Heart right ventricle (tissue), 16 donors: ENCODE results near the gene TOMT. TPM values are rescaled to one million over a fixed set of nuclear protein-coding genes. Genes with fewer than 3 reads are reported as not detected.

ENCODE experiments used
- ATAC-seq, 8 donors: fragments of 200-7000 bp; cut with Tn5 transposase; one replicate each; pipeline ENCODE4 v1.9.1; 2020; ENCODE audit warnings: mild to moderate bottlenecking in 8 of 8, moderate library complexity in 8 of 8, moderate number of reproducible peaks in 1 of 8
- DNase-seq, 2 donors: peaks; one replicate each; pipeline ENCODE4 v3.0.0-alpha.2; 2020
- H3K27ac ChIP-seq, 10 donors: fragments of 200-600 bp; sonication (generic) in 2 of 10; one replicate each; pipeline versions ENCODE4 v1.5.0 to v1.8.0; 2020 to 2022; ENCODE audit warnings: mild to moderate bottlenecking in 3 of 10
- H3K27me3 ChIP-seq, 7 donors: fragments of 200-600 bp; one replicate each; pipeline ENCODE4 v1.8.0; 2021 to 2022; ENCODE audit warnings: mild to moderate bottlenecking in 2 of 7
- H3K36me3 ChIP-seq, 9 donors: fragments of 200-600 bp; sonication (generic) in 1 of 9; one replicate each; pipeline versions ENCODE4 v1.5.0 to v1.8.0; 2020 to 2022; ENCODE audit warnings: mild to moderate bottlenecking in 2 of 9
- H3K4me1 ChIP-seq, 9 donors: fragments of 200-600 bp; sonication (generic) in 1 of 9; one replicate each; pipeline versions ENCODE4 v1.5.0 to v1.8.0; 2020 to 2022; ENCODE audit warnings: mild to moderate bottlenecking in 4 of 9
- H3K4me3 ChIP-seq, 10 donors: fragments of 200-600 bp; sonication (generic) in 2 of 10; one replicate each; pipeline versions ENCODE4 v1.5.0 to v1.8.0; 2020 to 2022; ENCODE audit warnings: mild to moderate bottlenecking in 7 of 10, moderate library complexity in 2 of 10
- H3K9me3 ChIP-seq, 11 donors: fragments of 200-600 bp in 10 of 11; sonication (generic) in 2 of 11; one replicate each; pipeline versions ENCODE4 v1.5.0 to v1.8.0; 2013 to 2022; ENCODE audit warnings: mild to moderate bottlenecking in 2 of 11, control low read depth in 1 of 11, moderate library complexity in 1 of 11
- CTCF ChIP-seq, 9 donors: fragments of 200-600 bp; sonication (generic) in 2 of 9; IDR thresholded peaks; one replicate each; pipeline versions ENCODE4 v1.5.0 to v1.8.0; 2021 to 2022; ENCODE audit warnings: antibody characterized with exemption in 9 of 9, mild to moderate bottlenecking in 5 of 9, moderate library complexity in 1 of 9
- WGBS, 2 donors: extraction: QIAGEN DNeasy Blood & Tissue Kit; methylation state at CpG; one replicate each; pipeline ENCODE4 v1.1.7; 2013; ENCODE audit warnings: inconsistent platforms in 1 of 2; 5-methylcytosine and 5-hydroxymethylcytosine counted together
- intact Hi-C, 10 donors: fragments of 100-400 bp; cut with DNase I; formaldehyde crosslinking; loops; one replicate each; pipeline versions ENCODE4 v1.11.1 to v1.14.2; 2022
- polyA plus RNA-seq, 2 donors: library from polyadenylated mRNA; stranded (reverse); fragments of 200-250 nt; gene quantifications; one replicate each; pipeline ENCODE4 v1.2.3, GENCODE V29; 2013
- total RNA-seq, 10 donors: library from RNA; stranded (reverse); fragmentation: NEBNext Ultra II Directional in 3 of 10; extraction: Animal tissue kit (Norgen Biotek cat#: 25700) in 3 of 10; gene quantifications; one replicate each; pipeline versions ENCODE4 v1.2.1 to v1.2.4, GENCODE V29; 2021 to 2023
- donor health status: Arrhythmogenic right ventricular cardiomyopathy.
- donor health status: ischemic (EF 13 %, LVEDD 7.1; RV severe dilation, severe dysfunction).
- donor health status: healthy with polysubstance abuse.
- donor health status: DM: no; HTN: yes; CAD: no.
- donor health status: DM: no; HTN: no; CAD: no.
- donor health status: ischemic (EF 25% LVEDD 6.9; RV normal size, moderate dysfunction).
- donor health status: ischemic (EF 25% LVEDD 5.7; RV mildly dilated, moderate dysfunction).
- donor health status: healthy.
- donor health status: DM: yes; HTN: yes; CAD: no.
- donor health status: Ischemic cardiomyopathy.
- donor health status: ischemic (EF 35%, LVEDD 5.7; RV mildly dilated, moderate dysfunction).
- donor health status: nonischemic (EF 11% LVEDD 7.7; RV severe dilation, severe dysfunction).
- donor health status: DM: yes; HTN: yes; CAD: no.
- donor health status: PGD.
- donor health status: ischemic (EF 29% LVEDD 5.4; RV normal size, mild dysfunction).
- donor health status: nonischemic (EF 23%, LVEDD 6.1; RV moderate dilation, normal function).

The TOMT gene
- total and polyA plus RNA-seq, 12 donors, result 0.21 TPM; not detected in 11

- Histone ChIP-seq H3K4me1 (peaks cover 6 to 73% (median 48%) of the 10 kb centered on the region in 9 donors), H3K4me3 (peak overlapping the region in 1 of 10 donors; percentile 19), H3K9me3 (no peaks in the 10 kb centered on the region), H3K27me3 (no peaks in the 10 kb centered on the region), H3K27ac (peak overlapping the region; percentile 21 to 87 (median 69)), H3K36me3 (peaks cover 0 to 31% (median 0%) of the 10 kb centered on the region in 9 donors)
- no peak for TF ChIP-seq CTCF (IDR thresholded peaks at IDR 0.05)
- intact Hi-C loops, result no loop called here
- WGBS, 2 donors, result 9 to 20% methylated on average over 2 of the region's 2 CpGs
- DNase-seq (peak; percentile 74 to 80), ATAC-seq (peak; percentile 92 to 99 (median 94))
These were observed 35.9 kb upstream of the TOMT start for GRCh38 chr11:72069787-72070251.

GRCh38 chr11:72070491-72070890, 35.2 kb upstream of the TOMT start:
- Histone ChIP-seq H3K4me3 (no peak overlapping the region), H3K27ac (peak overlapping the region in 9 of 10 donors; percentile 34 to 87 (median 71)), H3K36me3 (peaks cover 0 to 25% (median 0%) of the 10 kb centered on the region in 9 donors), H3K4me1 (peaks cover 6 to 78% (median 48%) of the 10 kb centered on the region in 9 donors), H3K27me3 (no peaks in the 10 kb centered on the region), H3K9me3 (no peaks in the 10 kb centered on the region)
- DNase-seq (no peak), ATAC-seq (no peak)
- TF ChIP-seq CTCF (IDR thresholded peaks at IDR 0.05), result no peak
- WGBS, 2 donors, result 95 to 99% methylated on average over 7 of the region's 7 CpGs
- intact Hi-C loops, result no loop called here

GRCh38 chr11:72072348-72072747, 33.4 kb upstream of the TOMT start:
- DNase-seq, result no peak
- H3K9me3 ChIP-seq, result no peaks in the 10 kb centered on the region
- H3K27me3 ChIP-seq, result no peaks in the 10 kb centered on the region
- TF ChIP-seq CTCF (IDR thresholded peaks at IDR 0.05), result no peak
- intact Hi-C loops, result no loop called here
- WGBS, 2 donors, result 75 to 76% methylated on average over 3 of the region's 3 CpGs
- H3K4me1 ChIP-seq, result peaks cover 5 to 67% (median 35%) of the 10 kb centered on the region in 9 donors
- H3K4me3 ChIP-seq, result no peak overlapping the region
- peaks cover 0 to 20% (median 0%) of the 10 kb centered on the region in 9 donors for H3K36me3 ChIP-seq
- ATAC-seq, result no peak
- H3K27ac ChIP-seq, result peak overlapping the region in 2 of 10 donors; percentile 31 to 48

GRCh38 chr11:72075109-72075508, 30.6 kb upstream of the TOMT start:
- Histone ChIP-seq H3K27ac (peak overlapping the region in 1 of 10 donors; percentile 76), H3K4me3 (peak overlapping the region in 1 of 10 donors; percentile 15), H3K4me1 (peaks cover 0 to 54% (median 17%) of the 10 kb centered on the region in 9 donors), H3K9me3 (no peaks in the 10 kb centered on the region), H3K36me3 (peaks cover 0 to 9% (median 0%) of the 10 kb centered on the region in 9 donors), H3K27me3 (no peaks in the 10 kb centered on the region)
- DNase-seq (no peak), ATAC-seq (no peak)
- intact Hi-C loops, result loop anchor here in 2 of 10 donors (5.0 kb wide), 1 partner anchor 33 kb away; no protein-coding TSS in a partner anchor
- TF ChIP-seq CTCF (IDR thresholded peaks at IDR 0.05), result peak in 1 of 9 donors; percentile 27
- 86 to 100% methylated on average over 1 of the region's 1 CpG for WGBS, 2 donors
